ENCODE results near the gene DIP2C. TPM values are rescaled to one million over a fixed set of nuclear protein-coding genes. Genes with fewer than 3 reads are reported as not detected.

The DIP2C gene
- total RNA-seq, 1 donor from 2014 or later: 52.6 TPM

DNA sequence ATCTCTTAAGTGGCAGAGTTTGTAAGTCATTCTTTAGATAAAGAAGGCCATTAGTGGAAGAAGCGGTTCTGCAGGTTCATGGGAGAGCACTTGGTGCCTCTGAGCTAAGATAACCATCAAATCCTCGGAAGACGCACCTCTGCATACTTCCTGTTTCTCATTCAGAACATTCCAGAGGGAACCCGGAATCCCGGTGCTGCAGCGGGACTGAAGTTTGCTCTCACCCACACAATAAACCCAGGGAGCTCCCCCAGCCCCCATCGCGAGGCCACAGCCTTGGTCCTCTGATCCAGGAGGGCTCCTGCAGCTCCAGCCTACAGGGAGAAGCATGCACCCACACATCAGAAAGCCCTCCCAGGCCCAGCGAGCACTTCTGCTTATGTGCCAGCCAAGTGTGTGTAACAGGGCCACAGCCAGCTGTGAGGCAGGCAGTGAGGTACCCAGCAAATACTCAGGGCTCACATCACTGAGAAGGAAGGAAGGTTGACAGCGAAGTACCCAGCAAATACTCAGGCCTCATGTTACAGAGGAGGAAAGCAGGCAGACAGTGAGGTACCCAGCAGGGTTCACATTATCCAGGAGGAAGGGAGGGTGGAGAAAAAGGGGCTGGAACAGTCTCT, 142.4 kb downstream of the DIP2C start:
- DNase-seq: no peak

GRCh38 chr10:546451-546850, 143.0 kb downstream of the DIP2C start:
- TF ChIP-seq CTCF (IDR thresholded peaks at IDR 0.05; ENCODE audit: partially characterized antibody, unreplicated experiment): no peak
- Mint-ChIP-seq H3K4me1 (ENCODE audit: low read depth, unreplicated experiment) (peaks cover 47% of the 10 kb centered on the region), H3K36me3 (ENCODE audit: unreplicated experiment) (no peaks in the 10 kb centered on the region), H3K27me3 (ENCODE audit: unreplicated experiment) (peaks cover 7% of the 10 kb centered on the region), H3K9me3 (ENCODE audit: unreplicated experiment) (peaks cover 10% of the 10 kb centered on the region), H3K4me3 (ENCODE audit: unreplicated experiment) (no peak overlapping the region), H3K27ac (ENCODE audit: unreplicated experiment) (no peak overlapping the region)
- DNase-seq: no peak

More for the DNA sequence above, 142.4 kb downstream of the DIP2C start:
- H3K36me3 Mint-ChIP-seq (ENCODE audit: unreplicated experiment): no peaks in the 10 kb centered on the region
- H3K4me3 Mint-ChIP-seq (ENCODE audit: unreplicated experiment): peak overlapping the region; percentile 5
- TF ChIP-seq CTCF (IDR thresholded peaks at IDR 0.05; ENCODE audit: partially characterized antibody, unreplicated experiment): no peak
- H3K27ac Mint-ChIP-seq (ENCODE audit: unreplicated experiment): peak overlapping the region; percentile 23
- H3K4me1 Mint-ChIP-seq (ENCODE audit: low read depth, unreplicated experiment): peaks cover 45% of the 10 kb centered on the region
- peaks cover 9% of the 10 kb centered on the region for H3K9me3 Mint-ChIP-seq (ENCODE audit: unreplicated experiment)
- H3K27me3 Mint-ChIP-seq (ENCODE audit: unreplicated experiment): peaks cover 5% of the 10 kb centered on the region

DNA sequence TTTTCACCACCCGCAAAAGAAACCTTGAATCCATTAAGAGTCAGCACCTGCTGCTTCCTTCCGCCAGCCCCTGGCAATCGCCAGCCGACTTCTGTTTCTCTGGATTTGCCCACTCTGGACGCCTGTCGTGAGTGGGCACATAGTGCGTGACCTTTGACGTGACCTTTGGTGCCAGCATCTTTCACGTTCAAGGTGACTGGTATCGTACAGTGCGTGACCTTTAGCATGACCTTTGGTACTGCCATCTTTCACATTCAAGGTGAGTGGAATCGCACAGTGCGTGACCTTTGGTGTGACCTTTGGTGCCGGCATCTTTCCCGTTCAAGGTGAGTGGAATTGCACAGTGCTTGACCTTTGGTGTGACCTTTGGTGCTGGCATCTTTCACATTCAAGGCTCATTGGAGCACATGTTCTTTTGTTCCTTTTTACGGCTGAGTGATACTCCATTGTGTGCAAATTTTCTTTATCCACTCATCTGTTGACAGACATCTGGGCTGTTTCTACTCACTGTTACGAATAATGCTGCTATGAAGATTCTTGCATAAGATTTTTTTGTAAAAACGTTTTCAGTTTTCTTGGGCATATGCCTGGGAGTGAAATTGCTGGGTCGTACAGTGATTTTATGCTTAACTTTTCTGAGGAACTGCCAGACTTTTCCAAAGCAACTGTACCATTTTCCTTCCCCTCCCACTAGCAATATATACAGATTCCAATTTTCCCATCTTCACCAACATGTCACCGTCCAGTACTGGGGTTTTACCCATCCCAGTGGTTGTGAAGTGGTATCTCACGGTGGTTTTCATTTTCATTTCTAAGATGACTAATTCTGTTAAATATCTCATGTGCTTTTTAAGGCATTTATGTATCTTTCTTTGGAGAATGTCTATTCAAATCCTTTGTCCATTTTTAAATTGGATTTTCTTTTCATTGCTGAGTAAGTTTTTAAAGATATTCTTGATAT, 145.3 kb downstream of the DIP2C start:
- Mint-ChIP-seq H3K27ac (ENCODE audit: unreplicated experiment) (no peak overlapping the region), H3K36me3 (ENCODE audit: unreplicated experiment) (no peaks in the 10 kb centered on the region), H3K4me3 (ENCODE audit: unreplicated experiment) (no peak overlapping the region), H3K4me1 (ENCODE audit: low read depth, unreplicated experiment) (peaks cover 40% of the 10 kb centered on the region), H3K9me3 (ENCODE audit: unreplicated experiment) (peaks cover 10% of the 10 kb centered on the region), H3K27me3 (ENCODE audit: unreplicated experiment) (peaks cover 11% of the 10 kb centered on the region)
- no peak for DNase-seq
- no peak for TF ChIP-seq CTCF (IDR thresholded peaks at IDR 0.05; ENCODE audit: partially characterized antibody, unreplicated experiment)

DNA sequence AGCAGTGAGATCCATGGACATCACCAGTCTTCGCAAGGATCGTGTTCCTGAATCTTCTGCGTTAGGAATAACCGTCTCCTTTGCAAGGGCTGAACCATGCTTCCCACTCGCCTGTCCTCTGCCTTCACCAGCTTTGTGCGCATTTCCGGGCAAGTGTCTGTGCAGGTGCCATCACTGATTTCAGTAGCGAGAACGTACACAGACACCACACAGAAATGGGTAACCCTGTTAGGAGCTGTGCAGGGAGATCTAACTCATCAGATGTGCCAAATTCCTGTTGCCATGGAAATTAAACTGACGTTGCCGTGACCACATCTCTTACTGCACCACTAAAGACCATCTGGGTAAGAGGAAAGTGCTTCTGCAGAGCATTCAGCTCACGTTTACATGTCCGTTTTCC, 146.3 kb downstream of the DIP2C start:
- TF ChIP-seq CTCF (IDR thresholded peaks at IDR 0.05; ENCODE audit: partially characterized antibody, unreplicated experiment): no peak
- Mint-ChIP-seq H3K4me3 (ENCODE audit: unreplicated experiment) (peak overlapping the region; percentile 25), H3K9me3 (ENCODE audit: unreplicated experiment) (peaks cover 10% of the 10 kb centered on the region), H3K4me1 (ENCODE audit: low read depth, unreplicated experiment) (peaks cover 35% of the 10 kb centered on the region), H3K36me3 (ENCODE audit: unreplicated experiment) (no peaks in the 10 kb centered on the region), H3K27me3 (ENCODE audit: unreplicated experiment) (peaks cover 11% of the 10 kb centered on the region), H3K27ac (ENCODE audit: unreplicated experiment) (no peak overlapping the region)
- DNase-seq: no peak

Measured in glutamatergic neuron (in vitro differentiated cells).